ENCODE measurements around the gene KLHL42. TPM values are rescaled to one million over a fixed set of nuclear protein-coding genes. Genes with fewer than 3 reads are reported as not detected.
"Not testable (repeated sequence)": the region's sequence is repeated elsewhere in the genome, so short reads cannot be mapped to it uniquely, and the experiment has no call there.

KLHL42 gene
- total and polyA plus RNA-seq, 2 of the 13 experiments (the other 11 are each of a cell fraction or from before 2014, with no cell fraction given): 13.5 to 14.0 TPM

- TF ChIP-seq HMGXB3 (CRISPR knock-in tag; IDR thresholded peaks at IDR 0.05; ENCODE audit: borderline replicate concordance) (no peak), POLR2A (IDR thresholded peaks at IDR 0.05; ENCODE audit: insufficient read depth in 1 of 2, low read depth in 2 of 2, low read length in 2 of 2) (no peak), CHD2 (IDR thresholded peaks at IDR 0.05; ENCODE audit: low read depth, low read length) (no peak), SCMH1 (CRISPR knock-in tag; IDR thresholded peaks at IDR 0.05; ENCODE audit: borderline replicate concordance) (no peak)
Measured at GRCh38 chr12:27845187-27845586, 65.2 kb downstream of the KLHL42 start (continued).

- H3K4me2 ChIP-seq (ENCODE audit: low read depth, low read length); H3K27me3 ChIP-seq (ENCODE audit: control insufficient read depth in 1 of 2, insufficient read depth in 2 of 2, low read length in 2 of 2); H3K9ac ChIP-seq (ENCODE audit: insufficient read depth, low read depth, low read length); in situ Hi-C loops (cut with HindIII; ENCODE audit: extremely low pct_ligation_motif_present, low pct_unique_long_range_greater_than_20kb); H3K27ac ChIP-seq (ENCODE audit: extremely low read length, insufficient read depth, low read length); BruUV-seq (replicated peaks); DNase-seq (ENCODE audit: low spot score); H3K79me2 ChIP-seq (ENCODE audit: insufficient read depth, low read length); CTCF ChIA-PET (ENCODE audit: low intra/inter-chr PET ratio, low total read pairs); FAIRE-seq; ATAC-seq; H2AFZ ChIP-seq (ENCODE audit: low read length); H3K4me3 ChIP-seq (replicated peaks in 1 of 3; ENCODE audit: insufficient read depth in 1 of 3, low read depth in 2 of 3, low read length in 3 of 3); H3K36me3 ChIP-seq (replicated peaks in 1 of 2; ENCODE audit: control insufficient read depth in 1 of 2, insufficient read depth in 2 of 2, low read length in 2 of 2); H4K20me1 ChIP-seq (ENCODE audit: insufficient read depth, low read length); POLR2A ChIA-PET; H3K9me3 ChIP-seq (ENCODE audit: low read length): not testable (repeated sequence)
- intact Hi-C loops (cut with micrococcal nuclease; ENCODE audit: unreplicated experiment): loop anchor here (10.0 kb wide), 2 partner anchors 59 to 99 kb away; no protein-coding TSS in a partner anchor
- H3K4me1 ChIP-seq (ENCODE audit: insufficient read depth, low read length): peaks cover 19% of the 10 kb centered on the region
- WGBS (ENCODE audit: low lambda C conversion rate): 50% methylated on average over 3 of the region's 3 CpGs
Measured at GRCh38 chr12:27845706-27846105, 65.7 kb downstream of the KLHL42 start.

DNA sequence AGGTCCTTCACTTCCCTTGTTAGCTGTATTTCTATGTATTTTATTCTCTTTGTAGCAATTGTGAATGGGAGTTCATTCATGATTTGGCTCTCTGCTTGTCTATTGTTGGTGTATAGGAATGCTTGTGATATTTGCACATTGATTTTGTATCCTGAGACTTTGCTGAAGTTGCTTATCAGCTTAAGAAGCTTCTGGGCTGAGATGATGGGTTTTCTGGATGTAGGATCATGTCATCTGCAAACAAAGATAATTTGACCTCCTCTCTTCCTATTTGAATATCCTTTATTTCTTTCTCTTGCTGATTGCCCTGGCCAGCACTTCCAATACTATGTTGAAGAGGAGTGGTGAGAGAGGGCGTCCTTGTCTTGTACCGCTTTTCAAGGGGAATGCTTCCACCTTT is 67.3 kb downstream of the KLHL42 start:
- H2AFZ ChIP-seq (ENCODE audit: low read length); H3K9ac ChIP-seq (ENCODE audit: insufficient read depth, low read depth, low read length); DNase-seq (ENCODE audit: low spot score); H3K4me3 ChIP-seq (replicated peaks in 1 of 3; ENCODE audit: insufficient read depth in 1 of 3, low read depth in 2 of 3, low read length in 3 of 3); H4K20me1 ChIP-seq (ENCODE audit: insufficient read depth, low read length); POLR2A ChIA-PET; FAIRE-seq; in situ Hi-C loops (cut with HindIII; ENCODE audit: extremely low pct_ligation_motif_present, low pct_unique_long_range_greater_than_20kb); H3K27ac ChIP-seq (ENCODE audit: extremely low read length, insufficient read depth, low read length); H3K4me2 ChIP-seq (ENCODE audit: low read depth, low read length); CTCF ChIA-PET (ENCODE audit: low intra/inter-chr PET ratio, low total read pairs); ATAC-seq; H3K79me2 ChIP-seq (ENCODE audit: insufficient read depth, low read length); H3K36me3 ChIP-seq (replicated peaks in 1 of 2; ENCODE audit: control insufficient read depth in 1 of 2, insufficient read depth in 2 of 2, low read length in 2 of 2); H3K9me3 ChIP-seq (ENCODE audit: low read length); BruUV-seq (replicated peaks); H3K27me3 ChIP-seq (ENCODE audit: control insufficient read depth in 1 of 2, insufficient read depth in 2 of 2, low read length in 2 of 2): not testable (repeated sequence)
- intact Hi-C loops (cut with micrococcal nuclease; ENCODE audit: unreplicated experiment): loop anchor here (10.0 kb wide), 2 partner anchors 58 to 98 kb away; no protein-coding TSS in a partner anchor
- peaks cover 19% of the 10 kb centered on the region for H3K4me1 ChIP-seq (ENCODE audit: insufficient read depth, low read length)
- 72% methylated on average over 2 of the region's 2 CpGs for WGBS (ENCODE audit: low lambda C conversion rate)
